Measurements from ENCODE around the gene TTC13. TPM values are rescaled to one million over a fixed set of nuclear protein-coding genes. Genes with fewer than 3 reads are reported as not detected.

The TTC13 gene
- polyA plus RNA-seq, 3 donors = 16.8 to 21.0 (median 17.8) TPM

DNA sequence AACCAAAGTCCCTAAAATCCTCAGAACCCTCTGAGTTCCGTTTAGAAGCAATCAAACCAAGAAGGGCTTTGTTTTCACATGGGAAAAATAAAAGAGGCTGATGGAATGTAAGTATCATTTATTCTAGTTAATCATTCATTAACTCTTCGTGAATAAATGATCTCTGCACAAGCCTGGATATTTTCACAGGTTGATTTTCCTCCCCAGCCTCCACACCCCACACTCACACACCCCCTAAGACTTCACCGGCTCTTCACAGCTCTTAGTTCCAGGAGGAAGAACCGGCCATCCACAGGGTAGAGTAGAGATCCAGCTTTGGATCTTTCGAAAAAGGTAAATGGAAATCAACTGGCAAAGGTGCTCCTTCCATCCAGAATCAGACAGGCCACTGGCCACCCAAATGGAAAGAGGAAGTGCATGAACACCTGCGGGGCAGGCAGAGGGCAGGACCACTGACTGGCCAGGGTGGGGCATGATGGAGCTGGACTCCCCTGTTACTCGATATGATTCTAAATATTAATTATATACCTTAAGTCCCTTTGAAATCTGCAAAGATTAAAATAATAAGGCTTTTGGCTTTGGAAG, 120.3 kb downstream of the TTC13 start:
- DNase-seq (ENCODE audit: low read depth in 3 of 3, low spot score in 2 of 3) = no peak

- DNase-seq (ENCODE audit: low read depth in 3 of 3, low spot score in 2 of 3) = no peak
Observed at GRCh38 chr1:230857822-230858221, 120.8 kb downstream of the TTC13 start.

- DNase-seq (ENCODE audit: low read depth in 3 of 3, low spot score in 2 of 3) = no peak
Observed at GRCh38 chr1:230857077-230857476, 121.6 kb downstream of the TTC13 start.

Other genes starting within 250 kb of the TTC13 start
- 1 to 10 TPM in 1 of 3 donors, under 1 TPM in 2; 0.54 to 2.6 (median 0.97) TPM for gene CAPN9, start 231.5 kb downstream of the TTC13 start, polyA plus RNA-seq (ENCODE audit: insufficient read length in 3 of 3)
- gene C1orf198, start 110.3 kb downstream of the TTC13 start, polyA plus RNA-seq (ENCODE audit: insufficient read length in 3 of 3) = 10 to 100 TPM; 76.1 to 85.0 (median 80.5) TPM
- gene ARV1, start 233 bp upstream of the TTC13 start, polyA plus RNA-seq (ENCODE audit: insufficient read length in 3 of 3) = 10 to 100 TPM; 28.5 to 33.1 (median 30.5) TPM
- 10 to 100 TPM; 17.1 to 21.3 (median 20.6) TPM for gene FAM89A, start 61.4 kb upstream of the TTC13 start, polyA plus RNA-seq (ENCODE audit: insufficient read length in 3 of 3)
- under 1 TPM; 0.07 to 0.11 (median 0.08) TPM for gene TRIM67, start 183.2 kb upstream of the TTC13 start, polyA plus RNA-seq (ENCODE audit: insufficient read length in 3 of 3)